ENCODE measurements around the gene ERVFRD-1. TPM values are rescaled to one million over a fixed set of nuclear protein-coding genes. Genes with fewer than 3 reads are reported as not detected.

The ERVFRD-1 gene
- total RNA-seq, 1 experiment from 2014 or later, result not detected

DNA sequence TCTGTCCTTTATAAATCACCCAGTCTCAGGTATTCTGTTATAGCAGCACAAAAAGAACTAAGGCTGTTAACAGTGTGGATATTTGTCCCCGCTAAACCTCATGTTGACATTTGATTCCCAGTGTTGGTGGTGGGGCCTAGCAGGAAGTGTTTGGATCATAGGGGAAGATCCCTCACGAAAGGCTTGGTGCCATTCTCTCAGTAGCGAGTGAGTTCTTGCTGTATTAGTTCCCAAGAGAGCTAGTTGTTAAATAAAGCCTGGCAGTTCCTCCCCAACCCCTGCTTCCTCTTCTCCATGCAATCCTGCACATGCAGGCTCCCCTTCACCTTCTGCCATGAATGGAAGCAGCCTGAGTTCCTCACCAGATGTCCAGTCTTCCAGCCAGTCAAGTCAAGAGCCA lies 29.8 kb upstream of the ERVFRD-1 start:
- ChIA-PET CTCF (no interaction called here), POLR2A (ENCODE audit: unreplicated experiment) (no interaction called here)
- Histone ChIP-seq H3K27me3 (ENCODE audit: low read length) (no peaks in the 10 kb centered on the region), H3K4me1 (ENCODE audit: insufficient read depth, low read length) (peaks cover 20% of the 10 kb centered on the region), H3K4me2 (ENCODE audit: low read length) (no peak overlapping the region), H3K4me3 (ENCODE audit: low read length) (no peak overlapping the region), H2AFZ (ENCODE audit: low read length) (no peak overlapping the region), H3F3A (ENCODE audit: low read length, unreplicated experiment) (no peaks in the 10 kb centered on the region), H3K9me2 (replicated peaks; ENCODE audit: low read length) (no peaks in the 10 kb centered on the region), H4K20me1 (ENCODE audit: low read length) (no peaks in the 10 kb centered on the region), H3K9ac (ENCODE audit: low read length) (no peak overlapping the region), H3K36me3 (ENCODE audit: low read depth, low read length) (no peaks in the 10 kb centered on the region), H3K9me3 (ENCODE audit: low read length) (no peaks in the 10 kb centered on the region), H3K27ac (ENCODE audit: low read length) (no peak overlapping the region), H3K79me2 (ENCODE audit: low read length) (no peaks in the 10 kb centered on the region)
- intact Hi-C loops (cut with micrococcal nuclease), result loop anchor here (5.0 to 10.0 kb wide), 2 partner anchors 156 to 294 kb away; no protein-coding TSS in a partner anchor
- TF ChIP-seq EZH2phosphoT487 (IDR thresholded peaks at IDR 0.05; ENCODE audit: borderline replicate concordance, low read length), result no peak
- TF ChIP-seq, protein P1, sequence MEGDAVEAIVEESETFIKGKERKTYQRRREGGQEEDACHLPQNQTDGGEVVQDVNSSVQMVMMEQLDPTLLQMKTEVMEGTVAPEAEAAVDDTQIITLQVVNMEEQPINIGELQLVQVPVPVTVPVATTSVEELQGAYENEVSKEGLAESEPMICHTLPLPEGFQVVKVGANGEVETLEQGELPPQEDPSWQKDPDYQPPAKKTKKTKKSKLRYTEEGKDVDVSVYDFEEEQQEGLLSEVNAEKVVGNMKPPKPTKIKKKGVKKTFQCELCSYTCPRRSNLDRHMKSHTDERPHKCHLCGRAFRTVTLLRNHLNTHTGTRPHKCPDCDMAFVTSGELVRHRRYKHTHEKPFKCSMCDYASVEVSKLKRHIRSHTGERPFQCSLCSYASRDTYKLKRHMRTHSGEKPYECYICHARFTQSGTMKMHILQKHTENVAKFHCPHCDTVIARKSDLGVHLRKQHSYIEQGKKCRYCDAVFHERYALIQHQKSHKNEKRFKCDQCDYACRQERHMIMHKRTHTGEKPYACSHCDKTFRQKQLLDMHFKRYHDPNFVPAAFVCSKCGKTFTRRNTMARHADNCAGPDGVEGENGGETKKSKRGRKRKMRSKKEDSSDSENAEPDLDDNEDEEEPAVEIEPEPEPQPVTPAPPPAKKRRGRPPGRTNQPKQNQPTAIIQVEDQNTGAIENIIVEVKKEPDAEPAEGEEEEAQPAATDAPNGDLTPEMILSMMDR (conservative IDR thresholded peaks at IDR 0.05; ENCODE audit: low read depth, low read length), result no peak
- no peak for TF ChIP-seq EZH2 (IDR thresholded peaks at IDR 0.05; ENCODE audit: low read length, unreplicated experiment)
- no TSS peak for BruUV-seq (replicated peaks)
- DNase-seq (no peak), ATAC-seq (no peak)

DNA sequence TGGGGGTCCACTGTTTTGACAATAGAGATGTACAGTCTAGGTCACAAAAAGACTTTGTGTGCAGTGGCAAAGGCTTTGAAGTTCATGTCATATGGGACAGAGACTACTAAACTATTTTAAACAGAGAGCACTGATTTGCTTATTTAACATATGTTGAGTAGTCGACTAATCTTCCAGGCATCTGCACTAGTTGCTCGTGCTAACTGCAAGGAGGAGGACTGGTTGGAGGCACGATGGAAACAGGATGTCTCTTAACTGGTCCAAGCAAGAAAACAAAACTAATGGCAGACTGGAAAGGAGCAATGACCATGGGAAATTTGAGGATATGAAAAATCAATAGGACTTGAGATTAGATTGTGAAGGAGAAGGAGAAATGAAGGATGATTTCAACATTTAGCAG lies 28.5 kb upstream of the ERVFRD-1 start:
- H3K4me1 ChIP-seq (ENCODE audit: insufficient read depth, low read length), result peaks cover 20% of the 10 kb centered on the region

More for the DNA sequence above, 28.5 kb upstream of the ERVFRD-1 start:
- DNase-seq (no peak), ATAC-seq (no peak)
- no peak overlapping the region for H3K27ac ChIP-seq (ENCODE audit: low read length)
- H3K4me2 ChIP-seq (ENCODE audit: low read length), result no peak overlapping the region
- CTCF ChIA-PET, result no interaction called here
- no peak overlapping the region for H2AFZ ChIP-seq (ENCODE audit: low read length)
- no peaks in the 10 kb centered on the region for H3K9me2 ChIP-seq (replicated peaks; ENCODE audit: low read length)
- intact Hi-C loops (cut with micrococcal nuclease), result loop anchor here (5.0 to 10.0 kb wide), 2 partner anchors 157 to 295 kb away; no protein-coding TSS in a partner anchor
- TF ChIP-seq EZH2 (IDR thresholded peaks at IDR 0.05; ENCODE audit: low read length, unreplicated experiment) (no peak), EZH2phosphoT487 (IDR thresholded peaks at IDR 0.05; ENCODE audit: borderline replicate concordance, low read length) (no peak)
- TF ChIP-seq, protein P1 (conservative IDR thresholded peaks at IDR 0.05; ENCODE audit: low read depth, low read length), result no peak
- H3K27me3 ChIP-seq (ENCODE audit: low read length), result no peaks in the 10 kb centered on the region
- no peaks in the 10 kb centered on the region for H3K9me3 ChIP-seq (ENCODE audit: low read length)
- POLR2A ChIA-PET (ENCODE audit: unreplicated experiment), result no interaction called here
- H3K36me3 ChIP-seq (ENCODE audit: low read depth, low read length), result peaks cover 4% of the 10 kb centered on the region
- H3K4me3 ChIP-seq (ENCODE audit: low read length), result no peak overlapping the region
- no TSS peak for BruUV-seq (replicated peaks)
- H3K79me2 ChIP-seq (ENCODE audit: low read length), result no peaks in the 10 kb centered on the region
- no peaks in the 10 kb centered on the region for H4K20me1 ChIP-seq (ENCODE audit: low read length)
- H3F3A ChIP-seq (ENCODE audit: low read length, unreplicated experiment), result no peaks in the 10 kb centered on the region
- no peak overlapping the region for H3K9ac ChIP-seq (ENCODE audit: low read length)
